HG03108 (cell line): ENCODE data around the gene SPTSSB.

Experiments used
- ATAC-seq: cut with Tn5 transposase; IDR thresholded peaks from one replicate; pipeline ENCODE4 v1.9.1; 2021; ENCODE audit warnings: moderate library complexity; ENCODE audit not compliant: unreplicated experiment

SPTSSB gene, protein sequence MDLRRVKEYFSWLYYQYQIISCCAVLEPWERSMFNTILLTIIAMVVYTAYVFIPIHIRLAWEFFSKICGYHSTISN

DNA sequence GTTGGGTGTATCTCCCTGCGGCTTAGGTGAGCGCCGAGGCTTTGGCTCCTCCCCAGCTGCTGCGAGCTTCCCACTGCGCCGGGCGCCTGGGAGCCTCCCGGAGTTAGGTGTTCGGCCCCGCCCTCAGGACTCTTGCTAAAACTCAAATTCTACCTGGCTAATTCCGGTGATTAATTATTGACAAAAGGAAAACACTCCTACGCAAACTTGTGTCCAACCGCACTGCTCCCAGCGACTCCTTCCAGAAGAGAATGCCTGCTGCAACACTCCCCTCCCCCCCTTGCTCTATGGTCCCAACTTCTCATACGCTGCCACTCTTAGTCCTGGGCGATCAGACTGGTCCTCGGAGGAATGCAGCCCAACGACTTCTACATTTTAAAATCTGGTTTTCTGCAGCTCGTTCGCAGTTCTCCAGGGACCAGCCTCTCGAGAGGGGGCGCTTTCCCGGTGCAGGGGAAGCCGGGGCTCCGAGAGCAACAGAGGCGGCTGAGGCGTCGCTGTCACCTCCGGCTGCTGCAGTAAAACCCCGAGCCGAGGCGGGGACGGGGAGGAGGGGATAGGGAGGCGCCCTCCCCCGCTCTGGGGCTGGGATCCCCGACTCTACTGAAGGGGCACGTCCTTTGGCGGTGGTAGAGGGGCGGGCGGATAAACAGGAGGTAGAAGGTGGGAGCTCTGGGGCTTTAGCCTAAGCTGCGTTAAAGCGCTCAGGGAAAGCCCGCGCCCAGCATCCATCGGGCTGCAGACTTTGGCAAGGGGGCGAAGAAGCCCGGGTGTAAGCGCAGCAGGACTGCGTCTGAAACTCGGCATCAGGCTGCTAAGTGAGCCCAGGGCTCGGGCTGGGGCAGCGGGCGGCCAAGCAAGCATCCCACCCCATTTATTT, at the start of gene SPTSSB:
SPTSSB (minus strand) TSS at position 77 of the 880 bp plus-strand sequence. CDS start 25,194 bp downstream, outside the sequence.
- peak; percentile 36 for ATAC-seq

- no peak for ATAC-seq
Measured at GRCh38 chr3:161420746-161421145, 49.4 kb upstream of the SPTSSB start.

DNA sequence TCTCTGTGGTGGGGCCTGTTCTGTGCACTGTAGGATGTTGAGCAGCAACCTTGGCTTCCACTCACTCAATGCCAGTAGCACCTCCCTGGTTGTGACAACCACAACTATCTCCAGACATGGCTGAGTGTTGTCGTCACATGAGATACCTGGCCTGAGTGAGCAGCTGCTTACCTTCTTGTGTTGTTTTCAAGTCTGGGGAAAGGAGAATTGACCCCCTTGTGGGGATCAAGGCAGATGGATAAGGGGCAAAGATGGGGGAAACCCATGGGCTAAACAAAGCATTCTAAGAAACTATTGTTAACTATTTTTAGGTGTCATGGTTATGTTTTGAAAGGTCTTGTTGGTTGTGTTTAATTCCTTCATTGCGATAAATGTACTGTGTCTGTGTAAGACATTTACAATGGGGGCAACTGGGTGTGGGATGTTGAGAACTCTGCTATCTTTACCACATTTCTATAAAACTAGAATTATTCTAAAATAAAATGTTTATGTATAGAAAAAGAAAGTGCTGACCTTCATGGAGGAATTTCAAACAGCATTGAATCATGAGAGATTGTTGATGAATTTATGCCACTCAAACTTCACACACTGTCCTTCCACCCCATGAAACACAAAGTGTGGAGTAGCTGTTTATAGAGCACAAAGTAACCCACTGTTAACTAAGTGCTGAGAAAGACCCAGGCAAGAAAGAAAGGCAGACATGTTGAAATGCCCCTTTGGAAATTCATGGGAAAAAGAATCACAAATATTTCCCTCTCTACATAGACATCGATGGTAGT, 48.4 kb upstream of the SPTSSB start:
- no peak for ATAC-seq

DNA sequence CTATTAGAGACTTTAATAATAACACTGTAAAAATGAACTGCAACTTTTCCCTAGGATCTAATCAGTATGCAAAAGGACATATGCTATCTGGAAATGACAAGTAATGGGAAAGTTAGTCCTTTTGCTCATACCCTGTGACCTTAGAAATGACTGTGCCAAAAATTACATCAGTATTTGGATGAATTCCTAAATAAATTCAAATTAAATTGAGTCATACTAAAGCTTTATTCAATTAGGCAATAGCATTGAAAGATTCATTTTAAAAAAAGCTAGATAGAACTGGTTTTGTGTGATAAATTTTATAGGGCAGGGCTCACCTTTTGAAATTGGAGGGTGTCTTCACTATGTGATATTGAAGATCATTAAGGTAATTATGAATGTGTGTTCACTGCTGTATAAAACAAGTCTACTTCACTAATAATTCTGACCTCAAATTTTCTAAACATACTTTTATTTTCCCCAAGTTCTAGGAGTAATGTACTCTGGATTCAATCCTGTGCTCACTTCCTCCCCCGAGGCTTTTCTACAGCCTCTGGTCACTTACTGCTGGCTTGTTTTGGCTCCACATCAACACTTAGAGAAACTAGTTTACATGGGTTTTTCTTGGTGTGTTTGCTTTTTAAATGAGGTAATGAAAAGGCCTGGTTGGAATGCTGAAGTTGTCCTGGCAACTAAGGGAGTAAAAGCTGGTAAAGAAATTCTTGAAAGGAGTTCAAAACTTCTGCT, 44.4 kb upstream of the SPTSSB start:
- no peak for ATAC-seq

GRCh38 chr3:161414907-161415306, 43.6 kb upstream of the SPTSSB start:
- no peak for ATAC-seq

DNA sequence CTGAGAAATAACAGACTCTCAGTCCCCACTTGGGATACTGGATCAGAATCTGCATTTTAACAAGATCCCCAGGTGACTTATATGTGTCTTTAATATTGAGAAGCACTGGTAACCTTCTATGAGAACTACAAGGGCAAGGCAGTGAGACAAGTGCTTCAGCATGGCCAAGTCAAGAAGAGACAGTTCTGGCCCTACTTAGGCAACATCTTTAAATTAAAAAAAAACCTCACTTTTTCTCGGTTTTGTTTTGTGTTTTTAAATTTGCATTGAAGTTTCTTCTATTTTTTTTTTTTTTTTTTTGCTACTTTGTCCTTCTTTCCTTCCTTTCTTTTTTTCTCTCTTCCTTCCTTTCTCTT, 42.5 kb upstream of the SPTSSB start:
- ATAC-seq, result no peak

DNA sequence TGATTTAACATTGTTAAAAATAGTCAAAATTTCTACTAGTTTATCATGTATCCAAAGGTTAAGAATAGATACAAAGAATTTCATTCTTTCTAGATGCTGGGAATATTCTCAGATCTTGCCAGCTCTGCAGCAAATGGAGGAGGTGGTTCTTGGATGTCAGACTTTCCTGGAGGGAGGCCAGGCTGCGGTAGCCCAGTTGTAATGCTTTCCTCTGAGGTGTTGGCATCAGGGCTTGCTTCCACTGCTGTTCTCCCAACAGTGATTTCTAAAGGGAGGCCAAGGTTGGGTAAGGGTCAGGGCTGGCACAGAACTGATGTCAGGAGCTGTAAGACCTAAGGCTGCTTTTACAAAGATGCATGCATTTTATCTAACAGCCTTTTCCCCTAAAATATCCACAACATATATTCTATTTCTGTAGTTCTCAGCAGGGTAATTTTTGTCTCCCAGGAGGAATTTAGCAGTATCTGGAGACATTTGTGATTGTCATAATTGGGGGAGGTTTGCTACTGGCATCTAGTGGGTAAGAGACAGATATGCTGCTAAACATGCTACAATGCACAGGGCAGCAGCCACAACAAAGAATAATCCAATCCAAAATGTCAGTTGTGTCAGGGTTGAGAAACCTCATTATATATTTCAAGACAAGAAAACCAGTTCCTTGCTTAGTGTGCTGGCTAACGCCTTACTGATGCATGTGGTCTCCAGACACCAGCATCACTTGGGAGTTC, 42.0 kb upstream of the SPTSSB start:
- no peak for ATAC-seq

DNA sequence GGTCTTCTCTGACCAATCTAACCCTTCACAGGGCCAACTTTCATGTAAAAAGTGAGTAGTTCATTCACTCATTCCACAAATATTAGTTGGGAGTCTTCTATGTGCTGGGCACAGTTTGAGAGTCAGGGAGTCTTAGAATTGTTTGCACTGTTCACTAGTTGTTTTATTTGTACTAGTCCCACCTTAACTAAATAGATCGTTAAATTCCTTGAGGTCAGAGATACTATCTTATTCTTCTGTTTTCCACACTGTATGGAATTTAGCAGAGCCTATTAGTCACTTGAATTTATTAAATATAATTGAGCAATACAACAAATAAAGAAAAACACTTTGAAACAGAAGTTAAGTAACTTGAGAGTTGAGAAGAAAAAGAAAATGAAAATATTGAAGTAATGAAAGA, 40.8 kb upstream of the SPTSSB start:
- no peak for ATAC-seq

DNA sequence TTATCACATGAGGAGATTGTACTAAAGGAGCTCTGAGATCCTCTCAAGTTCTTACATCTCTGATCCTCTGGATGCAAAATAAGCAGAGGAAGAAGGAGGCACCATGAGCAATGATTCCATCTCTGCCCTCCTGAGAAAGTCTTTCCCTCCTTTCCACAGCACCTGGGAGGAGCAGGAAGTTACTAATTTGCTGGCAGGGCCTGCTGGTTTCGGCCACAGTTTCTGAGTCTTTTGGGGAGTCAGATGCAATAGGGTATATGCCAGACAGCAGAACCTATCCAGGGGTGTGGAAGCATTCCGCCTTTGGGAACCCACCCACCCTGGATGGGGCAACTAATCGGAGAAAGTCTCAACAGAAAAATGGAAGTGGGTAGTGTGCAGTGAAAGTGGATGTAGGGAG, 38.5 kb upstream of the SPTSSB start:
- ATAC-seq, result no peak

- ATAC-seq, result no peak
Measured at GRCh38 chr3:161409069-161409468, 37.8 kb upstream of the SPTSSB start.

DNA sequence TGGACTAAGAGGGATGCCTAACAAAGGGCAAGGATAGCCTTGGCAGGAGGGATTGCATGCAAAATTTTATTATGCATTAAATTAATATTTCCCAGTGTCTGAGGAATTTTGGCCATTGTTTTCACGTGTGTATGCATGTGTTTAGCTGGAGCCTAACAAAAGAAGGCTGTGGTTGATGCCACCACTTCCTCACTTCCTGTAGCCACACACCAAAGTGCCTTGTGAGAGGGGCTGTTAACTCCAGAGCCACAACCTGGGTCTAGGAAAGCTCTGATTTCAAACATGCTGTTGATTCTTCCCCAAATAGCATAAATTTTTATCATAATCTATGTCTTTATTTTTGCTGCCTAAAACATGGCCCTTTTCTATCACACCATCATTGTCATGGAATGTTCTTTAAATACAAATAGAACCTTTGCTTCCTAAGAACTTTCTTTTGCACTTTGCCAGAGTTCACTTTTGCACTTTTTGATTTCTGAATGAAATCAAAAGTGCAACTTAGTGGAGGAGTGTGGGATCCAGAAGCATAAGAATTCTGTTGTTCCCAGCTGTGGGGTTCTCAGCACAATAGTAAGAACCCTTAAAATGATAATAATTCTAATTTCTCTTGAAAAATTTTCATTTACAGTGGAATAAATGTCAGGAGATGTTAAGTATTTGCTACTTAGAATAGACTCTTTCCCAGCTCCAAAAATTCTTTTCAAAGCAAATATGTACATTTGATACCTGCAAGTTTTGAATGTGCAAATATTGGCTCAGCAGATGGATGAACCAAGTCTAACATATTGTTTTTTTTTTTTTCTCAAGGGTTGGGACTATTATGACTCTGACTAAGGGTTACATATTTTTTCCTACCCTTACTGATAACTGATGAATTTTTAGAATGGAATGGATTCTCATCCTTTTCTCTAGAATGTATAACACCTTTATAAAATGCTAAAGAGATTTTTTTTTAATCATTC, 35.6 kb upstream of the SPTSSB start:
- ATAC-seq, result no peak

DNA sequence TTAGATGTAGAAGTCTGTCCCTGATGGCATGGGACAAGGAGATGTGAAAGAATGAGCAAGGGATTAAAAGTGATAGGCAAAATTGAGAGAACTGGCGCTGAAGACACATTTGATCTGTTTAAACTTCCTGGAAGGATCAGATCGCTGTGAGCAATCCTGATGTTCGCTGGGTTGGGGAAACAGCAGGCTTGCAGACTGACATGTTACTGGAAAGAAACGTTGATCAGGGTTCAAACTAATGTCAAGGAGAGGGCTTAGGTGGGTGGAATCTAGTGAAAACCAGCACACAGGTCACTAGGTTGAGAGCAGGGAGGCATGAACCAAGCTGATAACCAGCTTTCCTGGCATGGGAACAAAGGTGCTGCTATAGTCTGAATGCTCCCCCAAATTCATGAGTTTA, 34.5 kb upstream of the SPTSSB start:
- no peak for ATAC-seq

- ATAC-seq, result no peak
Measured at GRCh38 chr3:161405087-161405486, 33.8 kb upstream of the SPTSSB start.

GRCh38 chr3:161403251-161403650, 31.9 kb upstream of the SPTSSB start:
- ATAC-seq, result no peak

GRCh38 chr3:161401389-161401788, 30.1 kb upstream of the SPTSSB start:
- no peak for ATAC-seq

DNA sequence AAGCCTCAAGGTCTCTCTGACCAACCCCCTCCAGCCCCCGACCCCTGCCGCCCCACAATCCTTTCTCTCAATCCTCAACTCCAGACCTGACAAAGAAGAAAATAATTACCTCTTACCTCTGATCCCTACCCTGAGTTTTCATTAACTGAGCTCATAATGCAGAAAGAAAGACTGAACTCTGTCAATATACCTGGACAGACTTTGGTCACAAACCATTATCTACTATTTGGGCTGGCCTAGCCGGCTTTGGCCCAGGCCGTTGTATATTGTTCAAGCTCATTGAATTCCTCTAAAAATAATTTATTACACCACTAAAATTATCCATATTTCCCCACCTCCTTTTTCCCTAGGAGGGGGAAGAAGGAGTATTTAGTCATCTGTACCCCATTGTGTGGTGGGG, 29.3 kb upstream of the SPTSSB start:
- no peak for ATAC-seq

DNA sequence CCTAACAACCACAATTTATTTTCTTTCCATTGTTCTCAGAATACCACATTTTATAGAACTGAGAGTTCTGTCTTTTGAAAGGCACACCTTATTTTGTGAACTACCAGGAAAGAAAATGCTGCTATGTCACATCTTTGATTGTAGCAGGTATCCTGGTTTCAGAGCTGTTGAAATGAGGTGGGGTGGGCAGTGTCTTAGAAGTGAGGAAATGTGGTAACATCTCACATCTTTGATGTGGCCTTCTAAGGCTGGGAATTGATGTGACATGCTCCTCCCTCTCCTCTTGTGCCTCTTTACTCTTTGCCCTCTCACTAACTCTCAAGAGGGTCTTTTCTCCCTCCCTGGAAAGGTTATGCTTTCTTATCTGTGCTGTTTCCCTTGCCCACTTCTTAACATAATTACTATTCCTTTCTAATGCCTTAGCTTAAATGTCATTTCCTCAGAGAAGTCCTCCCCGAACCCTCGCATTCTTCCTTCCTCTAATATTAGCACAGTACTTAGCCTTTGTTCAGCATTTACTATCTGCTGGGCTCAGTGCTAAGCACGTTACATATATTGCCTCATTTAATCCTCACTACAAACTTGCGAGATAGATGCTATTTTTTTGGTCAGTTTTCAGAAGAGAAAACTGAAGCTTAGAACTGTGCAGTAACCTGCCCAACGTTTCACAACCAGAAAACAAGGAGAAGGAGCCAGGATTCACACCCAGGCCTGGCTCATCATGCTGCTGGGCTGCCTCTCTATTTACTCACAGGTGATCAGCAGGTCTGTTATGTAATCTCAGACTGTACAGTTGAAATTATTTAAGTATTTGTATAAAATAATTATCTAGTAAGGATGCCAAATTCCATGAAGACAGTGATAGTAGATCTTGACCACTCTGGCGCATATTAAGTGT, 24.0 kb upstream of the SPTSSB start:
- no peak for ATAC-seq

DNA sequence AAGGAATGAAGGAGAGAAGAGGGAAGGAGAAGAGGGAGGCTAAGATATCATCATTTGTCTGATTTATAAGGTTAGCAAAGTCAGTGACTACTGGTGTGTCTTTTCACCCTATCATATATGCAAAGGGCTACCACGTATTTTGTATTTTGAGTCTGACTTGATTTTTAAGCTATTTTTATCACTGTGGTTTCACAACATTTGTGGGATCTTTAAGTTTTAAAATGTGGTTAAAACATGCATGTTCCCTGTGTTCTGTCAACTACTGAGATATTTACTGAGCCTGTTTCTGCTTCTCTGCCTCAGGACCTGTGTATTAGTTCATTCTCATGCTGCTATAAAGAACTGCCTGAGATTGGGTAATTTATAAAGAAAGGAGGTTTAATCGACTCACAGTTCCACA, 22.5 kb upstream of the SPTSSB start:
- ATAC-seq, result no peak

DNA sequence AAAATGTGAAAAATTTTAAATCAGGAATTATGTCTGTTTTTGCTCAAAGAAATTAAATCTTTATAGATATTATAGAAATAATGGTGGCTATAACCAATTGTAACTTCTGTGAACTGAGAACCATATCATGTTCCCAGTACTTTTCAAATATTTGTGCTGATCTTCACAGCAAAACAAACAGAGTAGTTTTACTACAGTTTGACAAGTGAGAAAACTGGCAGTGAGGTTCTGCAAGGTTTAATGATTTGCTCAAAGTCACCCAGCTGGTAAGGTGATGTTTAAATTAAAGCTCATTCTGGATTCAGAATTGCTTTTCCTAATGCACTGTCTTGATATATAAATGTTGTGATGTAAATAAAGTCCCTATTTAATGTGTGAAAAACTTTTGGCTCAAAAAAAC, 22.0 kb upstream of the SPTSSB start:
- ATAC-seq, result no peak
